ENCODE results near the gene M1AP. TPM values are rescaled to one million over a fixed set of nuclear protein-coding genes. Genes with fewer than 3 reads are reported as not detected.

The M1AP gene
- total and polyA plus RNA-seq, 9 of the 15 experiments (the other 6 are each of a cell fraction or from before 2014, with no cell fraction given), result 0.06 to 0.33 (median 0.11) TPM; not detected in 4

- peak; percentile 57 for TF ChIP-seq PHF20 (IDR thresholded peaks at IDR 0.05; ENCODE audit: partially characterized antibody)
- no peak for TF ChIP-seq STAT5A (IDR thresholded peaks at IDR 0.05; ENCODE audit: borderline replicate concordance, low read length)
- TF ChIP-seq ETS1 (conservative IDR thresholded peaks at IDR 0.05; ENCODE audit: control insufficient read depth, low read depth, low read length), result peak; percentile 58; the same call in 1 of the 2 replicates
- 0 out of 4 replicates have a peak, but pooled peaks of 1 of the 2 experiments have one; percentile 5 for TF ChIP-seq TEAD1 (CRISPR knock-in tag; IDR thresholded peaks at IDR 0.05)
- TF ChIP-seq ZNF76 (CRISPR knock-in tag; IDR thresholded peaks at IDR 0.05; ENCODE audit: borderline replicate concordance), result no peak
- TF ChIP-seq POLR2AphosphoS5 (IDR thresholded peaks at IDR 0.05; ENCODE audit: control insufficient read depth, insufficient read depth, low read depth, low read length), result 0 out of 2 replicates have a peak, but pooled peaks have one; percentile 8
Measured at GRCh38 chr2:74554820-74555531, 93.2 kb downstream of the M1AP start (continued).
